OCI-M2 (cell line): Measurements from ENCODE around the gene COX20.

Source experiments
- DNase-seq: peaks from one replicate; lab custom pipeline; 2025; ENCODE audit not compliant: unreplicated experiment; lab: John Stamatoyannopoulos, UW

The COX20 gene

GRCh38 chr1:244850896-244851295 lies 15.4 kb downstream of the COX20 start:
- no peak for DNase-seq

GRCh38 chr1:244851546-244852231 lies 16.2 kb downstream of the COX20 start:
- DNase-seq: no peak

GRCh38 chr1:244852694-244853093 lies 17.2 kb downstream of the COX20 start:
- no peak for DNase-seq

GRCh38 chr1:244854166-244854565 lies 18.7 kb downstream of the COX20 start:
- DNase-seq: no peak

- no peak for DNase-seq
Measured at GRCh38 chr1:244854865-244855578, 19.6 kb downstream of the COX20 start.

- DNase-seq: no peak
Measured at GRCh38 chr1:244857761-244858160, 22.3 kb downstream of the COX20 start.

GRCh38 chr1:244858357-244858756 lies 22.9 kb downstream of the COX20 start:
- DNase-seq: no peak

- DNase-seq: no peak
Measured at GRCh38 chr1:244860078-244860477, 24.6 kb downstream of the COX20 start.

- DNase-seq: no peak
Measured at GRCh38 chr1:244860914-244861610, 25.6 kb downstream of the COX20 start.

GRCh38 chr1:244861683-244862082 lies 26.2 kb downstream of the COX20 start:
- no peak for DNase-seq

- DNase-seq: no peak
Measured at GRCh38 chr1:244862354-244862698, 26.9 kb downstream of the COX20 start.

GRCh38 chr1:244862699-244863490 lies 27.4 kb downstream of the COX20 start:
- DNase-seq: no peak

- no peak for DNase-seq
Measured at GRCh38 chr1:244863491-244864252, 28.2 kb downstream of the COX20 start.

GRCh38 chr1:244864253-244865027 lies 29.0 kb downstream of the COX20 start, which contains the start of gene HNRNPU:
HNRNPU (minus strand) TSS chr1:244864543; CDS start chr1:244864307, 236 bp downstream.
- DNase-seq: peak; percentile 51

GRCh38 chr1:244865028-244865371 lies 29.5 kb downstream of the COX20 start:
- DNase-seq: no peak

- no peak for DNase-seq
Measured at GRCh38 chr1:244865820-244866219, 30.4 kb downstream of the COX20 start.

- DNase-seq: no peak
Measured at GRCh38 chr1:244866355-244866754, 30.9 kb downstream of the COX20 start.

- no peak for DNase-seq
Measured at GRCh38 chr1:244868484-244869363, 33.3 kb downstream of the COX20 start.

- DNase-seq: no peak
Measured at GRCh38 chr1:244869364-244869827, 33.9 kb downstream of the COX20 start.
